ENCODE data around the gene AUH.

GRCh38 chr9:91191411-91192380, 170.0 kb downstream of the AUH start:
- TF ChIP-seq POLR2A (IDR thresholded peaks at IDR 0.05) (no peak), CTCF (IDR thresholded peaks at IDR 0.05) (no peak), EP300 (IDR thresholded peaks at IDR 0.05) (no peak)
